Uterus (tissue), 2 donors: ENCODE results near the gene ECD.
"Not testable (repeated sequence)": the region's sequence is repeated elsewhere in the genome, so short reads cannot be mapped to it uniquely, and the experiment has no call there.

Experiments
- CTCF ChIP-seq, 4 experiments: fragments of 200-600 bp in 2 of 4; fragments of 450-650 bp in 2 of 4; sonication (generic) in 2 of 4; IDR thresholded peaks; one replicate each; pipeline ENCODE4 v1.5.1; 2016 to 2019; ENCODE audit warnings: antibody characterized with exemption in 4 of 4, mild to moderate bottlenecking in 2 of 4, moderate library complexity in 1 of 4
- POLR2A ChIP-seq, 2 donors: fragments of 450-650 bp; IDR thresholded peaks; one replicate each; pipeline ENCODE4 v1.6.1; 2016; ENCODE audit warnings: antibody characterized with exemption in 2 of 2, mild to moderate bottlenecking in 1 of 2, moderate library complexity in 1 of 2

- TF ChIP-seq CTCF, POLR2A (IDR thresholded peaks at IDR 0.05): not testable (repeated sequence)
Measured at GRCh38 chr10:73109248-73109652, 58.6 kb downstream of the ECD start.
